PC-3 (cell line): ENCODE data around the gene CMTM7. TPM values are rescaled to one million over a fixed set of nuclear protein-coding genes. Genes with fewer than 3 reads are reported as not detected.

Experiments used
- ATAC-seq: fragments of 200-7000 bp; cut with Tn5 transposase; 2 replicates; pipeline ENCODE4 v1.9.1; 2020; ENCODE audit warnings: mild to moderate bottlenecking, moderate library complexity
- Bru-seq: library from RNA; stranded (reverse); fragments of 400-500 nt; gene quantifications from one replicate; lab custom pipeline; 2021; lab: Mats Ljungman, UMichigan
- BruChase-seq, 2 experiments: library from RNA; stranded (reverse); fragments of 400-500 nt; gene quantifications; one replicate each; lab custom pipeline; 2021; lab: Mats Ljungman, UMichigan
- BruUV-seq: library from RNA; stranded (reverse); fragments of 400-500 nt; replicated peaks from 2 replicates; lab custom pipeline; 2021; lab: Mats Ljungman, UMichigan
- CTCF ChIA-PET: fragments of 300-600 bp; sonication (Branson Sonifier 250); formaldehyde crosslinking; loops from one replicate; lab custom pipeline; 2022; ENCODE audit warnings: antibody characterized with exemption; lab: Charles Lee
- POLR2A ChIA-PET: fragments of 300-600 bp; sonication (Branson Sonifier 250); formaldehyde crosslinking; loops from one replicate; lab custom pipeline; 2022; ENCODE audit warnings: antibody characterized with exemption; ENCODE audit not compliant: unreplicated experiment; lab: Charles Lee
- DNase-seq: peaks from one replicate; pipeline ENCODE4 v3.0.0-alpha.2; 2015
- H2AFZ ChIP-seq: fragments of 300-600 bp; sonication (generic); 2 replicates; pipeline ENCODE4 v1.6.0; 2016; ENCODE audit warnings: antibody characterized with exemption, low read length
- H3F3A ChIP-seq: fragments of 300-600 bp; sonication (generic); one replicate; pipeline ENCODE4 v1.6.0; 2017; ENCODE audit warnings: antibody characterized with exemption, low read length, control low read depth, mild to moderate bottlenecking; ENCODE audit not compliant: unreplicated experiment
- H3K27ac ChIP-seq: fragments of 300-600 bp; sonication (generic); 2 replicates; pipeline ENCODE4 v1.5.1; 2016; ENCODE audit warnings: mild to moderate bottlenecking, low read length
- H3K27me3 ChIP-seq: fragments of 300-600 bp; sonication (generic); 2 replicates; pipeline ENCODE4 v1.6.1; 2016; ENCODE audit warnings: low read length, mixed read lengths
- H3K36me3 ChIP-seq: fragments of 300-600 bp; sonication (generic); 2 replicates; pipeline ENCODE4 v1.6.1; 2016; ENCODE audit warnings: low read depth, mixed run types, low read length, mixed read lengths
- H3K4me1 ChIP-seq: fragments of 300-600 bp; sonication (generic); 2 replicates; pipeline ENCODE4 v1.5.1; 2016; ENCODE audit warnings: low read length; ENCODE audit not compliant: insufficient read depth
- H3K4me2 ChIP-seq: fragments of 300-600 bp; sonication (generic); 2 replicates; pipeline ENCODE4 v1.6.0; 2016; ENCODE audit warnings: low read length
- H3K4me3 ChIP-seq: fragments of 300-600 bp; sonication (generic); 2 replicates; pipeline ENCODE4 v1.5.1; 2016; ENCODE audit warnings: mild to moderate bottlenecking, low read length, mixed read lengths
- H3K79me2 ChIP-seq: fragments of 300-600 bp; sonication (generic); 2 replicates; pipeline ENCODE4 v1.6.1; 2017; ENCODE audit warnings: low read length, mixed read lengths
- H3K9ac ChIP-seq: fragments of 300-600 bp; sonication (generic); 2 replicates; pipeline ENCODE4 v1.6.0; 2016; ENCODE audit warnings: mild to moderate bottlenecking, low read length
- H3K9me2 ChIP-seq: fragments of 300-600 bp; sonication (generic); replicated peaks from 2 replicates; pipeline ENCODE4 v1.6.1; 2016; ENCODE audit warnings: mixed run types, low read length, mixed read lengths
- H3K9me3 ChIP-seq: fragments of 300-600 bp; sonication (generic); 2 replicates; pipeline ENCODE4 v1.6.1; 2016; ENCODE audit warnings: low read length, mixed read lengths
- H4K20me1 ChIP-seq: fragments of 300-600 bp; sonication (generic); 2 replicates; pipeline ENCODE4 v1.6.1; 2016; ENCODE audit warnings: low read length, mixed read lengths
- CTCF ChIP-seq: fragments of 300-600 bp; sonication (generic); conservative IDR thresholded peaks from 2 replicates; pipeline ENCODE4 v1.5.1; 2017; ENCODE audit warnings: antibody characterized with exemption, low read depth, mild to moderate bottlenecking, low read length
- EZH2 ChIP-seq: fragments of 300-600 bp; sonication (generic); IDR thresholded peaks from one replicate; pipeline ENCODE4 v1.6.1; 2017; ENCODE audit warnings: antibody characterized with exemption, mild to moderate bottlenecking, low read length; ENCODE audit not compliant: unreplicated experiment
- EZH2phosphoT487 ChIP-seq: fragments of 300-600 bp; sonication (generic); IDR thresholded peaks from 2 replicates; pipeline ENCODE4 v1.6.1; 2018; ENCODE audit warnings: mild to moderate bottlenecking, antibody characterized with exemption, low read length, borderline replicate concordance
- intact Hi-C: fragments of 100-400 bp; cut with micrococcal nuclease; formaldehyde crosslinking; loops from 2 replicates; pipeline ENCODE4 v1.9.0; 2023
- long read RNA-seq: library from polyadenylated mRNA; unstranded; transcript quantifications from one replicate; pipeline ENCODE4 v2.0.0, GENCODE V29; 2021; ENCODE audit not compliant: unreplicated experiment
- total RNA-seq: library from RNA; depleted of rRNA; stranded (reverse); fragments of >200 nt; gene quantifications from 2 replicates; pipeline ENCODE4 v1.2.3, GENCODE V29; 2014; rRNA removed

CMTM7 gene
- total RNA-seq (37.1 and 71.0 TPM in 2 replicates), Bru-seq, nascent RNA (percentile 96 among the genes with signal in this experiment), BruChase-seq, experiment 1, labeled RNA remaining after a 6-hour chase (percentile 75 among the genes with signal in this experiment), BruChase-seq, experiment 2, labeled RNA remaining after a 2-hour chase (percentile 95 among the genes with signal in this experiment)
- long read RNA-seq, transcript CMTM7-202 (4 exons, 1,214 nt), result minor isoform, 18 of 326 reads
- long read RNA-seq, transcript CMTM7-205 (3 exons, 780 nt), result minor isoform, 10 of 326 reads
- long read RNA-seq, transcript CMTM7-201 (5 exons, 2,038 nt), result major isoform, 162 of 326 reads
- long read RNA-seq, partial matches to known transcripts, result 52 of 326 reads
- long read RNA-seq, other reads (novel, unspliced or antisense), result 80 of 326 reads

- Histone ChIP-seq H3K36me3 (peaks cover 4% of the 10 kb centered on the region; the same call in 1 of the 2 replicates), H3F3A (no peaks in the 10 kb centered on the region), H3K4me3 (peak within 1 kb of the TSS; percentile 99), H3K27me3 (no peaks in the 10 kb centered on the region), H3K9me3 (no peaks in the 10 kb centered on the region), H3K27ac (peak within 1 kb of the TSS; percentile 77), H3K4me1 (peaks cover 27% of the 10 kb centered on the region), H3K79me2 (peaks cover 60% of the 10 kb centered on the region), H3K9ac (peak within 1 kb of the TSS; percentile 94), H3K4me2 (peak within 1 kb of the TSS; percentile 94), H4K20me1 (peaks cover 33% of the 10 kb centered on the region), H2AFZ (peak within 1 kb of the TSS; percentile 74), H3K9me2 (no peaks in the 10 kb centered on the region)
- ChIA-PET POLR2A (no interaction called here), CTCF (interaction anchor here (0.7 to 1.2 kb wide), 2 partner anchors 76 to 212 kb away, joined by 3 to 7 read pairs; no protein-coding TSS in a partner anchor)
- no peak for TF ChIP-seq EZH2phosphoT487
- TF ChIP-seq CTCF, result no peak
- TF ChIP-seq EZH2, result no peak
- peak; percentile 89 for DNase-seq
- peak; percentile 83 for ATAC-seq
- TSS peak; percentile 92 for BruUV-seq
- intact Hi-C loops, result loop anchor here (1.0 to 5.0 kb wide), 4 partner anchors 9 to 155 kb away; partner anchors contain the start of gene CMTM8
These were observed at the start of gene CMTM7 for GRCh38 chr3:32391643-32392535. Gene CMTM7 (plus strand): TSS chr3:32391853. CDS start chr3:32391907, 54 bp downstream.

GRCh38 chr3:32347343-32348125 lies 44.1 kb upstream of the CMTM7 start:
- Histone ChIP-seq H3K4me3 (no peak overlapping the region), H3K27me3 (no peaks in the 10 kb centered on the region), H3F3A (no peaks in the 10 kb centered on the region), H2AFZ (no peak overlapping the region), H3K9me2 (no peaks in the 10 kb centered on the region), H3K36me3 (no peaks in the 10 kb centered on the region), H3K27ac (no peak overlapping the region), H3K9ac (no peak overlapping the region), H3K4me2 (no peak overlapping the region), H3K79me2 (no peaks in the 10 kb centered on the region), H3K9me3 (no peaks in the 10 kb centered on the region), H3K4me1 (no peaks in the 10 kb centered on the region), H4K20me1 (no peaks in the 10 kb centered on the region)
- intact Hi-C loops, result no loop called here
- ATAC-seq, result no peak
- POLR2A ChIA-PET, result interaction anchor here (0.7 kb wide), 1 partner anchor 101 kb away, joined by 34 read pairs; no protein-coding TSS in a partner anchor
- DNase-seq, result no peak
- CTCF ChIA-PET, result no interaction called here
- TF ChIP-seq CTCF (no peak), EZH2 (no peak), EZH2phosphoT487 (no peak)
- no TSS peak for BruUV-seq
